Midbrain (tissue), 1 donor: Measurements from ENCODE around the gene CCL24.
"Not testable (repeated sequence)": the region's sequence is repeated elsewhere in the genome, so short reads cannot be mapped to it uniquely, and the experiment has no call there.

ENCODE experiments used
- DNase-seq: peaks from one replicate; lab custom pipeline; 2025; lab: John Stamatoyannopoulos, UW

Gene CCL24

GRCh38 chr7:75819711-75820110, 6.1 kb upstream of the CCL24 start:
- no peak for DNase-seq

GRCh38 chr7:75818472-75818871, 4.9 kb upstream of the CCL24 start:
- no peak for DNase-seq

GRCh38 chr7:75817116-75817515, 3.5 kb upstream of the CCL24 start:
- no peak for DNase-seq

- DNase-seq, result no peak
These were observed 1.9 kb upstream of the CCL24 start for GRCh38 chr7:75815418-75816064.

- no peak for DNase-seq
These were observed 871 bp upstream of the CCL24 start for GRCh38 chr7:75814407-75814947.

GRCh38 chr7:75813084-75813483, 522 bp downstream of the CCL24 start:
- no peak for DNase-seq

- DNase-seq, result no peak
These were observed 1.5 kb downstream of the CCL24 start for GRCh38 chr7:75811894-75812678.

GRCh38 chr7:75809396-75809795, 4.2 kb downstream of the CCL24 start:
- DNase-seq, result no peak

- DNase-seq, result no peak
These were observed 5.5 kb downstream of the CCL24 start for GRCh38 chr7:75808106-75808505.

GRCh38 chr7:75807452-75807851, 6.2 kb downstream of the CCL24 start:
- DNase-seq, result no peak

GRCh38 chr7:75806560-75807307, 6.9 kb downstream of the CCL24 start:
- no peak for DNase-seq

- no peak for DNase-seq
These were observed 8.9 kb downstream of the CCL24 start for GRCh38 chr7:75804705-75805104.

- DNase-seq, result no peak
These were observed 9.6 kb downstream of the CCL24 start for GRCh38 chr7:75804004-75804403.

- DNase-seq, result no peak
These were observed 11.1 kb downstream of the CCL24 start for GRCh38 chr7:75802552-75802821.

GRCh38 chr7:75798770-75799169, 14.8 kb downstream of the CCL24 start:
- no peak for DNase-seq

GRCh38 chr7:75796420-75796819, 17.2 kb downstream of the CCL24 start:
- DNase-seq, result no peak

GRCh38 chr7:75795831-75796285, 17.7 kb downstream of the CCL24 start:
- no peak for DNase-seq

GRCh38 chr7:75793676-75794075, 19.9 kb downstream of the CCL24 start:
- no peak for DNase-seq

- not testable (repeated sequence) for DNase-seq
These were observed 21.0 kb downstream of the CCL24 start for GRCh38 chr7:75792567-75792966.

- no peak for DNase-seq
These were observed 24.2 kb downstream of the CCL24 start for GRCh38 chr7:75789361-75789924.

- DNase-seq, result not testable (repeated sequence)
These were observed 25.3 kb downstream of the CCL24 start for GRCh38 chr7:75788154-75788847.

- not testable (repeated sequence) for DNase-seq
These were observed 30.5 kb downstream of the CCL24 start for GRCh38 chr7:75783058-75783457.
